IPS DF 4.7 (cell line): Measurements from ENCODE around the gene ABHD2.

Experiments
- DNase-seq: peaks from one replicate; pipeline ENCODE4 v3.0.0-alpha.2; 2013; ENCODE audit warnings: low spot score; ENCODE audit errors: extremely low read depth

The ABHD2 gene

GRCh38 chr15:89187301-89187985, 99.2 kb downstream of the ABHD2 start:
- DNase-seq: no peak

DNA sequence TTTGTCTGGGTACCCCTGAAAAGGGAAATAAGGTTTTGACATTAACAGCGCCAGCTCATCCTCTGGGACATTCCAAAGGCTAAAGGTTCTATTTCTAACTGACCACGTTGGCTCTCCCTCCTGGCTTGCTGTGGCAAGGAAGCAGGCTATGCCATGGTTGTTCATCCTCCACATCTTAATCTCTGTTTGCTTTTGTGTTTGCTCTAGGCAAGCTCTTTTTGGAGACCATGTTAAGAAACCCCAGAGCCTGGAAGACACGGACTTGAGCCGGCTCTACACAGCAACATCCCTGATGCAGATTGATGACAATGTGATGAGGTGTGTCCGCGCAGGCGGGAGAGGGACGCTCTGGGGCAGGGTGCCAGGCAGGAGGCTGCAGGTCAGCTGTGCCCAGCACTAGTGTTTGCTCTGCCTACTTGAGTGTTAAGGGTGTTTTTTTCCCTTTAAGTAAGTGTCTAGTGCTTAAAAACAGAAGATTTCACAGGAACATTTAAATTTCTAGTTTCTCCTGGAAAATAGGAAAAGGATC, 99.8 kb downstream of the ABHD2 start:
- DNase-seq: no peak

DNA sequence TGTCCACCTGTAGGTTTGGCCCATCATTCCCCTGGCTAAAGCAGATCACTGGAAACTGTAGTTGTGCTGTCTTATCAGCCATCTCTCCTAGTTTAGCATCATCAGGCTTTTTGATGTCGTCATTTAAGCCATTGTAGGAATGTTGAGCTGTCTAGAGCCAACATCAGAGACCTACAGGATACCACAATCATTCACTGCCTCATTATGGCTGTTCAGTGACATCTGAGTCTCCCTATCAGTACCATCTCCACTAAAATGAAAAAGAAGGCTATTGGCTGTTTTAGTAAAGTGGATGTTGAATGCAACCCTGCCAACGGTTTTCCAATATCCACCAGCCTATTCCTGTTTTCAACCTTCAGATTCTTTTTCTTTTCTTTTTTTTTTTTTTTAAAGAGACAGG, 103.9 kb downstream of the ABHD2 start:
- DNase-seq: no peak

GRCh38 chr15:89192766-89193165, 104.5 kb downstream of the ABHD2 start:
- no peak for DNase-seq

DNA sequence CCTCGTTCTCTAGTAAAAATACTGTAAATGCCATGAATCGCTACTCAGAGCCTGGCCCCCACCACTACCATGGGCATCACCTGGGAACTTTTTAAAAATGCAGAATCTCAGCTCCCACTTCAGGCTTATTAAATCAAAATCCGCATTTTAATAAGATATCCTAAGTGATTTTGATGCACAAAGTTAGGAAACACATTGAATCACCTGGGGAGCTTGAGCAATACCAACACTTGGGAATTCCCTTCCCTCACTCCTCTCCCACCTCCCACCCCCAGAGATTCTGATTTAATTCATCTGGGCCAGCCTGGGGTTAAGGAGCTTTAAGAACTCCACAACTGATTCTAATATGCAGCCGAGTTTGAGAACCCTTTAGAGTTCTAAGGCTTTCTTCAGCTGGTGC, 106.4 kb downstream of the ABHD2 start:
- no peak for DNase-seq

GRCh38 chr15:89195836-89196235, 107.6 kb downstream of the ABHD2 start:
- DNase-seq: no peak

DNA sequence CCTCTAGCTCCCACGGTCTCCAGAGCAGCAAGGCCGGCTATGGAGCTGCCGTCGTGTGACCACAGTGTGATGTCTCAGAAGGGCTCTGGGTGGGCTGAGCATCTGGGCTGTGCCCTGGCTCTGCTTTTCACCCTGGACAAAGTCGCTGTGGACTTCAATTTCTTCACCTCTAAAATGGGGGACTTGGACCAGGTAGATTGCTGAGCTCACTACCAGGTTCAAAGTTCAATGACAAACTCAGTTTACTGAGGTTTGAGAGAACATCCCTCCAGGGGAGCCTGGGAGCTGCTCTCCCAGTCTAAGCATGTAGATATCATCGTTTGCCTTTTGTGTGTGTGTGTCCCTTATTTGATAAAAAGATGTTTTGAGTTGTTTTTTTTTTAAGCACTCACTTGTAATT, 108.0 kb downstream of the ABHD2 start:
- no peak for DNase-seq

GRCh38 chr15:89196994-89197393, 108.7 kb downstream of the ABHD2 start:
- DNase-seq: no peak

DNA sequence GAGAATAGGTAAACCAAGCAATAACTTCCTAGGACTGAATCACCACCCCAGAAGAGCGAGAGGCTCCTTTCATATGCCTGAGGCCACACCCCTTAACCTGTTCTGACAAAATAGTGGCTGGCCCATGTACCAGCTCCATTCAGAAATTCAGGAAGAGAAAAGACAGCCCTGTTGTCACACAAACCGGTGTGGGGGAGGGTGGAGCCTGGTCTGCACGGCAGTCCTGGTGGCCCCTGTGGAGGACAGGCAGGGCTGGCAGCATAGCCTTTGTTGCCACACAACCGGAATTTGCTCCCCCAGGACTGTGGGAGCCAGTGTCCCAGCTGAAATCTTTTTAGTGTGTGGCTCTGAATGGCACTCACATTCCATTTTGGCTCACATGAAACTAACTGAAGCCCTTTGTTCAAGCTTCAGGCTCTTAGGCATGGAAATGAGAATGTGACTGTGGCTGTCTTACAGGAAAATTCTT, 109.3 kb downstream of the ABHD2 start:
- DNase-seq: no peak

DNA sequence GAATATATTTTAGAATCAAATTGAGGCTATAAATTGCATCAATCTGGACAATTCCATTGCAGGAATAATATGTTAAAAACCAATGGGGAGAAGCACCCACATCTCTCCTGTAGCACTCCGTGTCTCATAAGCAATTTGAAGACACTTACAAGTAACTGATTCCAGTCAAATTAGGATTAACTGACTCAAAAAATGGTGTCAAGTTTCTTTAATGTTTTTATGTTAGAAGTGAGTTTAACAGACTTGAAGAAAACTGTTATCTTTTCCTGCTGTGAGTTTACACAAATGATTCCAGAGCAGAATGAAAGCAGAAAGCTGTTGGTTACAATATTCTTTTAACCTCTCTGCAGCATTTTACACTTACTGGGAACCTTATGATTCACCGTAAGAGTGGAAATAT, 109.9 kb downstream of the ABHD2 start:
- DNase-seq: no peak

DNA sequence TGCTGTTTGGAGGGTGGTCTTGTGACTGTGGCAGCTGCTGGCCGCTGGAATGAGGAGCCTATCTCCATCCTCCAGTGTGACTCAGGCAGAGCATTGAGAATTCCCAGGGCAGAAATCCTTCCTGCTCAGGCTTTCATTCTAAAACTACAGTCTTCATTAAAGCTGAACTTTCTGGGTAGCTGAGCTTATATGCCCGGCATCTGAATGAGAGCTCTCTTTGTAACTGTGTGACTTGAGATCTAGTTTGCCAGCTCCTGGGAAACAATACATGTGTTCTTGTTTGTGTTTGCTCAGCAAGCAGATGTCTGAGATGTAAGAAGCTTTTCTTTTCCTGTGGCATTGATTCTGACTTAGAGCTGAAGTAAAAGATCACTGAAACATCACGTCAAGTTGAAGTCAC, 110.7 kb downstream of the ABHD2 start:
- DNase-seq: no peak

DNA sequence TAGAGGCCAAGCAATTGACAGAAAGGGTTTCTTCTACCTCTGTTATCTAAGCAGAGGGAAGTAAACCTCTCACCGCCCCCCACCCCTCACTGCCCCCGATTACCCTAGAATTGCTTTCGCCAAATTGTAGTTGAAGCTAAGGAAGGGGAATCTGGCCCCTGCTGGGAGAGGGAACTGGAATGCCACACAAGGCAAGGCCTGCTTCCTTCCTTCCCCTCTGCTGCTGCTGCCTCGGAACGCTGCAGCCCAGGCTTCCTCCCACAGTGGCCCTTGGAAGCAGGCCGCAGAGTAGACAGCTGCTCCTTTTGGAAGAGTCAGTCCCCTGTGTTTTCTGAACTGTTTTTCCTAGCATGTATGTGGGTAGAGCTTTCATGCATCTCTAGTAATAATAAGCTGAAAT, 111.5 kb downstream of the ABHD2 start:
- no peak for DNase-seq

- DNase-seq: no peak
Measured at GRCh38 chr15:89200182-89200581, 111.9 kb downstream of the ABHD2 start.

DNA sequence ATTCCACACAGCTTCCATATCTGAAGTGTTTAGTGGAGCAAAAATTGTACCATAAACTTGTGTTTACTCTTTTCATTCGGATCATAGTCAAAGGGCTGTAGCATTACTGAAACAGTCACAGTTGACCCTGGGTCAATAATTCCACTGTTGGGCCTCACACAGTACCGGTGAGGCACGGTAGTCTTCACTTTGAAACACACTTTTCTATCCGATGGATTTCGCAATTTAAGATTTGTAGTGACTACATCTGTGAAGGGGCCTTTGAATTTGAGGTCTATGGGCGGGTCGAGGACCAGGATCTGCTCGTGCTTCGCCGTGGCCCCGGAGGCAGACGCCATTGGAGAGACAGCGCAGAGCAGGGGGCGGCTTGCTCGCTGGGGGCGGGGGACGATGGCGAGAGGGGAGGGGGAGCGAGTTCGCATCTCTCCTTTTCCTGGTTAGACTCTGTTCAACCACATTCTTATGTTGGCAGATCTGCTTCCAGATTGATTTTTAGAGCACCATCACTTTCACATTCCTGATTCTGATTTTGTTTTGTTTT, 113.3 kb downstream of the ABHD2 start:
- DNase-seq: no peak

DNA sequence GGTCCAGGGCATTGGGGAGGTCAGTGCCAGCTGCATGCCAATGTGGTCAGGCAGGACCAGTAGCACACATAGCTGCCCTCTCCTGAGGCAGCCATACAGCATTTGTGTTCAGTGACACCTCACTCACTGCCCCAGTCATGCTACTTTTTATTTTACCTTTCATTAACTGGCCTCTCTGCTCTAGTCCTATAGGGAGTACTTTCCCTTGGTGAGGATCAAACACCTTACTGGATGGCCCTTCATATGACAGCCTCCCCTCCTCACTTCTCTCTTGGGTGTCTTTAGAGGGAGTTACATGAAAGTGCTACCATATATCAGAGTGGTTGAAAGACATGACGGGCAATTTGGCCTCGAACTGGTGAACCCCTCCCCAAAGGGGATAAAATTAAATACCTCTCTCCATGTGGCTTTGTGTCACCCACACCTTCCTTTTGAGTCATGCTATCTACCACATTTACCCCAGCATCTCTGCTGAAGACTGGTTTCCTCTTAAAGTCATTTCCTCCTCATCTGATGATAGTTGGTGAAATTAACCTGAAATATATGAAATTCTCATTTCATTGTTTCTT, 115.5 kb downstream of the ABHD2 start:
- DNase-seq: no peak

DNA sequence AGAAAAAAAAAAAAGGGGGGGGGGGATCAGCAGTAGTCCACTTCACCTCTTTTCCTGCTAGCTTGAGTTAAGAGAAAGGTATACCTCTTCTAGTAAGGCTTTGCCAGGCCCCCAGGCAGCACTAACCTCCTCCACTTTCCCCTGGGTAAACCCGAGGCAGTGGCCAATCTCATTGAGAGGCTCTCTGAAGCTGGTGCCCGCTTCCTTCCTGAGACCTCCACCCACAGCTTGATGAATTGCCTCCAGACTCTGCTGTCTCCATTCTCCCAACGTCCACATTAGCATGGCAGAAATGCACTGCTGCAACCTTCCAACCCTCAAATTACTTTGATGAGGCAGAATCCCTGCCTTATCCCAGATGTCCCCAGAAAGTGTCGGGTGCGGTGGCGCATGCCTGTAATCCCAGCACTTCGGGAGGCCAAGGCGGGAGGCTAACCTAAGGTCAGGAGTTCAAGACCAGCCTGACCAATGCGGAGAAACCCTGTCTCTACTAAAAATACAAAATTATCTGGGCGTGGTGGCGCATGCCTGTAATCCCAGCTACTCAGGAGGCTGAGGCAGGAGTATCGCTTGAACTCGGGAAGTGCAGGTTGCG, 117.8 kb downstream of the ABHD2 start:
- DNase-seq: no peak

DNA sequence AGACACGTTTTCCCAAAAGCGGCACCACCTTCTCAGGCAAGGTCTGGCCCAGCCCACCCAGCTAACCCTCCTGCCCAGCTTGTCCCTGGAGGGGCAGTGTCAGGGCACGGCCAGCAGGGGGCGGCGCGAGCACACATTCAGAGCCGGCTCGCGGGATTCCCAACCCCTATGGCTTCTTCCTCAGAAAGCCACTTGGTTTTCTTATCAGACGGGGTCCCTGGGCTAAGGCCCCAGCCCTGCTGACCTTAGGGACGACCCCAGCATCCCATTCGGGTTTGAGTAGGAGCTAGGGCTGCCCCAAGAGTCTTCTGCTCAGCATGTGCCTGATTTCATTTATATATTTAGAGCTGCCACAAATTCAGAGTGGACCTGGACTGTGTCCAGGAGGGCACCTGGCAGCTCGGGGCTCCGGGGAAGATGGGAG, 118.7 kb downstream of the ABHD2 start:
- DNase-seq: no peak

GRCh38 chr15:89208256-89208655, 120.0 kb downstream of the ABHD2 start:
- DNase-seq: no peak

- DNase-seq: no peak
Measured at GRCh38 chr15:89209057-89209456, 120.8 kb downstream of the ABHD2 start.

- no peak for DNase-seq
Measured at GRCh38 chr15:89211678-89212170, 123.5 kb downstream of the ABHD2 start.

DNA sequence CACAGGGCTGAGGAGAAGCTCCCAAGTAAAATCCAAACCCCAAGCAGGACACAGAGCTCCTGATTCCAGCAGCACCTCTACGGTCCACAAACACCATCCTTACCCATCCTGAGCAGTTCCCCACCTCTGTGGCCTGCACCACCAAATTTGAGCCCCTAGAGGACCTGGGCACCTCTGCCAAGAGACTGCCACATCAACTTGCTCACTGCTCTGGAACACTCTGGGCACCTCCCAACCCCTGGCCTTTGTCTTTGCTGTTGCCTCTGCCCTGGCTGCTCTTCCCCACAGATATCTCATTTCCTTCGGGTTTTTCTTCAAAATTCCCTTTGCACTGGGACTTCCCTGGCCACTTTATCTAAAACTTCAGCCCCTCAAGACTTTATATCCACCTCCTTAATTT, 127.4 kb downstream of the ABHD2 start:
- no peak for DNase-seq

DNA sequence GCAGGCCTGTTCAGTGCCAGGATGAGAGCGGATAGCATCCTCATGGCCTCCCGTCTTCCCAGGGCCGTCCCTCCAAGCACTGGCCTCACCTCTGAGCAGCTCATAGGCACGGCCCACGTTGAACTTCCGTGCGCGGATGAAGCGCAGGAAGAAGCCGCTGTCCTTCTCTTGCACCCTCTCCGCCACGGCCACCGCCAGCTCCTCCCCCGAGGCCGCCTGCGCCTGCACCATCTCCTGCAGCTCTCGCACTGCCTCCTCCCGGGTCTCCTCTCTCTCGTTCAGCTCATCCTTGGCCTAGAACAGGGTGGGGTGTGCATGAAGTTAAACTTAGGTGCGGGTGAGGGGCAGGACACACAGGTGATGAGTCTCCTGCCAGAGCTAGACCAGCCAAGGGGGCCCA, 128.8 kb downstream of the ABHD2 start:
- no peak for DNase-seq
